Activated B cell treated with CpG ODN at 0.5 μM for 24 hours (primary cell): Measurements from ENCODE around the gene PSME3IP1. TPM values are rescaled to one million over a fixed set of nuclear protein-coding genes. Genes with fewer than 3 reads are reported as not detected.

Experiments used
- ATAC-seq: fragments of 200-7000 bp; cut with Tn5 transposase; one replicate; pipeline ENCODE4 v1.10.0; 2021; ENCODE audit warnings: low read depth, mild to moderate bottlenecking, moderate library complexity
- CTCF ChIA-PET: fragments of 350-600 bp; sonication (Branson Sonifier 250); formaldehyde crosslinking; loops from one replicate; lab custom pipeline; 2021; ENCODE audit warnings: antibody characterized with exemption; lab: Charles Lee
- POLR2A ChIA-PET: fragments of 350-600 bp; sonication (Branson Sonifier 250); formaldehyde crosslinking; loops from one replicate; lab custom pipeline; 2021; ENCODE audit warnings: antibody characterized with exemption; lab: Charles Lee
- DNase-seq: peaks from one replicate; pipeline ENCODE4 v3.0.0; 2022
- H3K27ac Mint-ChIP-seq: one replicate; pipeline ENCODE4 v1.8.0; 2020; ENCODE audit warnings: mixed read lengths
- H3K27me3 Mint-ChIP-seq: one replicate; pipeline ENCODE4 v1.8.0; 2021; ENCODE audit warnings: mixed read lengths
- H3K36me3 Mint-ChIP-seq: one replicate; pipeline ENCODE4 v1.8.0; 2021; ENCODE audit warnings: low read depth, mixed read lengths
- H3K4me1 Mint-ChIP-seq: one replicate; pipeline ENCODE4 v1.8.0; 2021; ENCODE audit warnings: mixed read lengths
- H3K4me3 Mint-ChIP-seq: one replicate; pipeline ENCODE4 v1.8.0; 2020; ENCODE audit warnings: mild to moderate bottlenecking, mixed read lengths
- H3K9me3 Mint-ChIP-seq: one replicate; pipeline ENCODE4 v1.8.0; 2020; ENCODE audit warnings: mixed read lengths
- CTCF ChIP-seq: fragments of 200-600 bp; IDR thresholded peaks from one replicate; pipeline ENCODE4 v1.8.0; 2022; ENCODE audit warnings: antibody characterized with exemption, mild to moderate bottlenecking
- intact Hi-C: fragments of 100-400 bp; cut with micrococcal nuclease; formaldehyde crosslinking; loops from one replicate; pipeline ENCODE4 v1.15.1; 2024
- total RNA-seq: library from RNA; stranded (reverse); gene quantifications from 2 replicates; pipeline ENCODE4 v1.2.3, GENCODE V29; 2022

The PSME3IP1 gene
- total RNA-seq, 1 donor from 2014 or later = 147 TPM

GRCh38 chr16:57153841-57154240 is 32.0 kb downstream of the PSME3IP1 start:
- H3K36me3 Mint-ChIP-seq = peaks cover 68% of the 10 kb centered on the region
- no peak for TF ChIP-seq CTCF
- H3K4me3 Mint-ChIP-seq = no peak overlapping the region
- ChIA-PET POLR2A (interaction anchor here (1.0 kb wide), 1 partner anchor 19 kb away, joined by 3 read pairs; no protein-coding TSS in a partner anchor), CTCF (no interaction called here)
- H3K4me1 Mint-ChIP-seq = no peaks in the 10 kb centered on the region
- no peaks in the 10 kb centered on the region for H3K27me3 Mint-ChIP-seq
- no peak overlapping the region for H3K27ac Mint-ChIP-seq
- DNase-seq (no peak), ATAC-seq (no peak)
- no peaks in the 10 kb centered on the region for H3K9me3 Mint-ChIP-seq
- intact Hi-C loops = no loop called here

- no peak for ATAC-seq
- POLR2A ChIA-PET = interaction anchor here (0.6 to 0.7 kb wide), 2 partner anchors 12 to 22 kb away, joined by 3 to 4 read pairs; no protein-coding TSS in a partner anchor
- intact Hi-C loops = no loop called here
- CTCF ChIA-PET = no interaction called here
- Mint-ChIP-seq H3K9me3 (no peaks in the 10 kb centered on the region), H3K27me3 (no peaks in the 10 kb centered on the region), H3K27ac (no peak overlapping the region), H3K4me3 (no peak overlapping the region), H3K4me1 (peaks cover 12% of the 10 kb centered on the region), H3K36me3 (peaks cover 59% of the 10 kb centered on the region)
- DNase-seq = no peak
- no peak for TF ChIP-seq CTCF
Observed at GRCh38 chr16:57152096-57153093, 33.4 kb downstream of the PSME3IP1 start.

- DNase-seq (no peak), ATAC-seq (no peak)
- no peak for TF ChIP-seq CTCF
- Mint-ChIP-seq H3K9me3 (no peaks in the 10 kb centered on the region), H3K27me3 (no peaks in the 10 kb centered on the region), H3K4me1 (peaks cover 17% of the 10 kb centered on the region), H3K4me3 (no peak overlapping the region), H3K27ac (no peak overlapping the region), H3K36me3 (peaks cover 49% of the 10 kb centered on the region)
- CTCF ChIA-PET = no interaction called here
- POLR2A ChIA-PET = interaction anchor here (0.6 to 0.7 kb wide), 3 partner anchors 13 to 24 kb away, joined by 3 to 8 read pairs (median 4); no protein-coding TSS in a partner anchor
- intact Hi-C loops = no loop called here
Observed at GRCh38 chr16:57151369-57151768, 34.5 kb downstream of the PSME3IP1 start.

- CTCF ChIA-PET = no interaction called here
- Mint-ChIP-seq H3K9me3 (no peaks in the 10 kb centered on the region), H3K27me3 (no peaks in the 10 kb centered on the region), H3K27ac (no peak overlapping the region), H3K36me3 (peaks cover 43% of the 10 kb centered on the region), H3K4me3 (no peak overlapping the region), H3K4me1 (peaks cover 17% of the 10 kb centered on the region)
- DNase-seq (no peak), ATAC-seq (no peak)
- TF ChIP-seq CTCF = no peak
- intact Hi-C loops = no loop called here
- POLR2A ChIA-PET = no interaction called here
Observed at GRCh38 chr16:57150682-57151330, 35.0 kb downstream of the PSME3IP1 start.

- intact Hi-C loops = no loop called here
- ChIA-PET POLR2A (interaction anchor here (1.1 kb wide), 1 partner anchor 57 kb away, joined by 3 read pairs; the partner anchor contains the start of gene CPNE2), CTCF (interaction anchor here (1.0 kb wide), 1 partner anchor 57 kb away, joined by 3 read pairs; the partner anchor contains the start of gene CPNE2)
- H3K27ac Mint-ChIP-seq = no peak overlapping the region
- DNase-seq = no peak
- H3K4me1 Mint-ChIP-seq = peaks cover 17% of the 10 kb centered on the region
- H3K36me3 Mint-ChIP-seq = peaks cover 29% of the 10 kb centered on the region
- H3K4me3 Mint-ChIP-seq = no peak overlapping the region
- TF ChIP-seq CTCF = no peak
- no peak for ATAC-seq
- H3K9me3 Mint-ChIP-seq = no peaks in the 10 kb centered on the region
- no peaks in the 10 kb centered on the region for H3K27me3 Mint-ChIP-seq
Observed at GRCh38 chr16:57149391-57149790, 36.4 kb downstream of the PSME3IP1 start.
